22Rv1 (cell line): ENCODE measurements around the gene TXNRD2.

Experiments used
- ZFX ChIP-seq: fragments of 450-650 bp; IDR thresholded peaks from 2 replicates; pipeline ENCODE4 v1.6.1; 2017; ENCODE audit warnings: antibody characterized with exemption, borderline replicate concordance
- TF ChIP-seq, protein P1 (sequence below): fragments of 450-650 bp; IDR thresholded peaks from 2 replicates; pipeline ENCODE4 v1.5.1; 2017; ENCODE audit warnings: mild to moderate bottlenecking

DNA sequence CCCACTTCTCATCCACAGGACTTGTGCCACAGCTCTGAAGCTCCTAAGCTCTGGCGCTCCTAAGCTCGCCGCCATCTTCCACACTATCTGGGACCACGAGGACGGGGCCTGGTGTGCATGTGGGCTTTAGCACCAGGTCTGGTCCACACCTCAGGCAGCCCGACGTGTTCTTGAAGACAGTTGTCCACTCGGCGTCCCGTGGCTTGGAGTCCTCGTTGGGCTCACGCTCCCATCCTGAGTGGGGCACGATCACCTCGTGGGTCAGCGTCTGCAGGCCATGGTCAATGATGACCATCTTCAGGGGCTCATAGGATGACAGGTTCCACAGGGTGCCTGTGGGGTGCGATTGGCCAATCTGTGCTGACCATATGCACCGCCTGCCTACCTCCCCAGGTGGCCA is 37.1 kb upstream of the TXNRD2 start:
- TF ChIP-seq, protein P1, sequence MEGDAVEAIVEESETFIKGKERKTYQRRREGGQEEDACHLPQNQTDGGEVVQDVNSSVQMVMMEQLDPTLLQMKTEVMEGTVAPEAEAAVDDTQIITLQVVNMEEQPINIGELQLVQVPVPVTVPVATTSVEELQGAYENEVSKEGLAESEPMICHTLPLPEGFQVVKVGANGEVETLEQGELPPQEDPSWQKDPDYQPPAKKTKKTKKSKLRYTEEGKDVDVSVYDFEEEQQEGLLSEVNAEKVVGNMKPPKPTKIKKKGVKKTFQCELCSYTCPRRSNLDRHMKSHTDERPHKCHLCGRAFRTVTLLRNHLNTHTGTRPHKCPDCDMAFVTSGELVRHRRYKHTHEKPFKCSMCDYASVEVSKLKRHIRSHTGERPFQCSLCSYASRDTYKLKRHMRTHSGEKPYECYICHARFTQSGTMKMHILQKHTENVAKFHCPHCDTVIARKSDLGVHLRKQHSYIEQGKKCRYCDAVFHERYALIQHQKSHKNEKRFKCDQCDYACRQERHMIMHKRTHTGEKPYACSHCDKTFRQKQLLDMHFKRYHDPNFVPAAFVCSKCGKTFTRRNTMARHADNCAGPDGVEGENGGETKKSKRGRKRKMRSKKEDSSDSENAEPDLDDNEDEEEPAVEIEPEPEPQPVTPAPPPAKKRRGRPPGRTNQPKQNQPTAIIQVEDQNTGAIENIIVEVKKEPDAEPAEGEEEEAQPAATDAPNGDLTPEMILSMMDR: no peak
- TF ChIP-seq ZFX: no peak
